HepG2 (cell line): ENCODE measurements around the gene LMNA. TPM values are rescaled to one million over a fixed set of nuclear protein-coding genes. Genes with fewer than 3 reads are reported as not detected.
A peak's percentile ranks its signal among the peaks of the same experiment; 100 is the strongest.

Experiments
- ADNP ChIP-seq: sonication (generic); formaldehyde crosslinking; IDR thresholded peaks from 2 replicates; pipeline ENCODE4 v1.4.0; 2020; ENCODE audit warnings: missing genetic modification reagents
- CCDC6 ChIP-seq: sonication (generic); formaldehyde crosslinking; IDR thresholded peaks from 2 replicates; pipeline ENCODE4 v1.8.1; 2022; ENCODE audit warnings: mild to moderate bottlenecking, missing genetic modification reagents, moderate library complexity
- ELF3 ChIP-seq: IDR thresholded peaks from 2 replicates; pipeline ENCODE4 v1.6.1; 2016; ENCODE audit warnings: missing genetic modification reagents, missing compliant biosample characterization
- KLF12 ChIP-seq: sonication (generic); formaldehyde crosslinking; IDR thresholded peaks from 2 replicates; pipeline ENCODE4 v1.4.0; 2020; ENCODE audit warnings: missing genetic modification reagents, borderline replicate concordance
- MED1 ChIP-seq: sonication (generic); formaldehyde crosslinking; IDR thresholded peaks from 2 replicates; pipeline ENCODE4 v1.4.0; 2020; ENCODE audit warnings: missing genetic modification reagents
- NCOA1 ChIP-seq: sonication (generic); formaldehyde crosslinking; IDR thresholded peaks from 2 replicates; pipeline ENCODE4 v1.9.0; 2021; ENCODE audit warnings: missing genetic modification reagents
- NR2C2 ChIP-seq: sonication (generic); formaldehyde crosslinking; IDR thresholded peaks from 2 replicates; pipeline ENCODE4 v1.4.0; 2020; ENCODE audit warnings: missing genetic modification reagents, mild to moderate bottlenecking, moderate library complexity, borderline replicate concordance
- TMF1 ChIP-seq: sonication (generic); formaldehyde crosslinking; IDR thresholded peaks from 2 replicates; pipeline ENCODE4 v1.8.1; 2022; ENCODE audit warnings: low read depth, missing genetic modification reagents
- ZFY ChIP-seq: sonication (generic); formaldehyde crosslinking; IDR thresholded peaks from 2 replicates; pipeline ENCODE4 v1.4.0; 2020; ENCODE audit warnings: missing genetic modification reagents
- ZNF225 ChIP-seq: sonication (generic); formaldehyde crosslinking; IDR thresholded peaks from 2 replicates; pipeline ENCODE4 v1.4.0; 2020; ENCODE audit warnings: mild to moderate bottlenecking, missing genetic modification reagents
- ZNF251 ChIP-seq: sonication (generic); formaldehyde crosslinking; IDR thresholded peaks from 2 replicates; pipeline ENCODE4 v1.9.0; 2021; ENCODE audit warnings: mild to moderate bottlenecking, missing genetic modification reagents
- ZNF263 ChIP-seq: sonication (generic); formaldehyde crosslinking; IDR thresholded peaks from 2 replicates; pipeline ENCODE4 v1.4.0; 2020; ENCODE audit warnings: missing genetic modification reagents
- ZNF543 ChIP-seq: sonication (generic); formaldehyde crosslinking; IDR thresholded peaks from 2 replicates; pipeline ENCODE4 v1.4.0; 2020; ENCODE audit warnings: mild to moderate bottlenecking, missing genetic modification reagents
- ZNF674 ChIP-seq: sonication (generic); formaldehyde crosslinking; IDR thresholded peaks from 2 replicates; pipeline ENCODE4 v1.5.0; 2020; ENCODE audit warnings: low read depth, mild to moderate bottlenecking, missing genetic modification reagents
- ZNF703 ChIP-seq: sonication (generic); formaldehyde crosslinking; IDR thresholded peaks from 2 replicates; pipeline ENCODE4 v1.5.1; 2020; ENCODE audit warnings: missing genetic modification reagents, mild to moderate bottlenecking, moderate library complexity, borderline replicate concordance
- ZNF850 ChIP-seq: sonication (generic); formaldehyde crosslinking; conservative IDR thresholded peaks from 2 replicates; pipeline ENCODE4 v1.9.0; 2021; ENCODE audit warnings: mild to moderate bottlenecking, missing genetic modification reagents
- ZSCAN25 ChIP-seq: sonication (generic); formaldehyde crosslinking; IDR thresholded peaks from 2 replicates; pipeline ENCODE4 v1.8.0; 2022; ENCODE audit warnings: mild to moderate bottlenecking, missing genetic modification reagents
- polyA plus RNA-seq, 8 experiments: library from polyadenylated mRNA; depleted of rRNA in 3 of 8; stranded (reverse) in 7 of 8; unstranded in 1 of 8; fragments of >200 nt; fragmentation: Illumina TruSeq in 4 of 8; extraction: Trizol in 4 of 8; gene quantifications; 2 replicates each; pipeline versions ENCODE4 v1.2.1 to v1.2.3, GENCODE V29; 2011 to 2016; ENCODE audit warnings: low read depth in 4 of 8, missing spikeins in 1 of 8, mixed read lengths in 1 of 8; ENCODE audit not compliant: insufficient read depth in 1 of 8
- total RNA-seq, 5 experiments: library from RNA; depleted of rRNA; stranded (reverse); fragments of >200 nt; fragmentation: Illumina TruSeq; extraction: Trizol; gene quantifications; 2 replicates each; pipeline ENCODE4 v1.2.3, GENCODE V29; 2016; ENCODE audit warnings: low read depth in 1 of 5
- TF ChIP-seq, protein P1 (sequence below): sonication (generic); formaldehyde crosslinking; IDR thresholded peaks from 2 replicates; pipeline ENCODE4 v1.8.0; 2022; ENCODE audit warnings: mild to moderate bottlenecking, missing genetic modification reagents
- TF ChIP-seq, protein P2 (sequence below): sonication (generic); formaldehyde crosslinking; IDR thresholded peaks from 2 replicates; pipeline ENCODE4 v1.4.0; 2020; ENCODE audit warnings: missing genetic modification reagents
- TF ChIP-seq, protein P3 (sequence below): sonication (generic); formaldehyde crosslinking; IDR thresholded peaks from 2 replicates; pipeline ENCODE4 v1.4.0; 2020; ENCODE audit warnings: missing genetic modification reagents; ENCODE audit errors: not compliant biosample characterization
- TF ChIP-seq, protein P4 (sequence below): sonication (generic); formaldehyde crosslinking; IDR thresholded peaks from 2 replicates; pipeline ENCODE4 v1.5.0; 2020; ENCODE audit warnings: missing genetic modification reagents, mild to moderate bottlenecking, borderline replicate concordance

LMNA gene
- total and polyA plus RNA-seq, 2 of the 13 experiments (the other 11 are each of a cell fraction or from before 2014, with no cell fraction given): 107 to 225 TPM

DNA sequence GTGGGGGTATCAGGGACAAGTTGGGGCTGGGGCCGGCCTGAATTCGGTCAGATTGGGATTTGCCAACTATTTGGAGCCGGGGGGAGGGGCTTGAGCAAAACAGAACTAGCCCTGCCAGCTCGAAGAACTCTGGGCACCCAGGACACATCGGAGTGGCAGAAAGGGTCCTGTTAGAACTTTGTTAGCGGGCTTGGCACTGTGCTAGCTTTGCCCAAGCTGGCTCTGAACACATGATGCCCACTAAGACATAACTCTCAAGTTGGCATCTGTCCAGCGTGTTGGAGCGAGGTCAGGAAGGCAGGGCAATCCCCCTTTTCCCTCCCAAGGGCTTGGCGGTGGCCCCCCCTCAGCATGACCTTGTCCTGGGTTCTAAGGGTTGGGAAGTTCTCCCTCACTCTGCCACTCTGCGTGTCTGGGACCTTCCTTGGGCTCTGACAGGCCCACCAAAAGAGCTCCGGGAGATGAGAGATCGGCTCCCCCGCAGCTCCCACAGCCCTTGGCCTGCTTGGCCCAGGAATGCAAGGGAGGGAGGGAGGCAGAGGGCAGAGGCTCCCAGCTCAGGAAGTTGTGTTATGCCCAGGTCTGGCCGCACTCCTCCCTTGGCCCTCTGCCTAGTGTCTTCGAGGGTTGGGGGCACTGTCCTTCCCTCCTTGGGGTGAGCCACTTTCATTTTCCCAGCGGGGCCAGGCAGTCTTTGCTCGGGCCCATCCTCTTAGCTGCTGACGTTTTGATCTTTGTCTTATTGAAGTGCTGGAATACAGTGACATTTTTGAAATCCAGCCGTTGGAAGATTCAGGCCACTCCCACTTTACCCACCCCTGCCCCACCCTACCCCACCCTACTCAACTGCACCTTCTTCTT, 1.2 kb downstream of the LMNA start (continued):
- TF ChIP-seq, protein P1, sequence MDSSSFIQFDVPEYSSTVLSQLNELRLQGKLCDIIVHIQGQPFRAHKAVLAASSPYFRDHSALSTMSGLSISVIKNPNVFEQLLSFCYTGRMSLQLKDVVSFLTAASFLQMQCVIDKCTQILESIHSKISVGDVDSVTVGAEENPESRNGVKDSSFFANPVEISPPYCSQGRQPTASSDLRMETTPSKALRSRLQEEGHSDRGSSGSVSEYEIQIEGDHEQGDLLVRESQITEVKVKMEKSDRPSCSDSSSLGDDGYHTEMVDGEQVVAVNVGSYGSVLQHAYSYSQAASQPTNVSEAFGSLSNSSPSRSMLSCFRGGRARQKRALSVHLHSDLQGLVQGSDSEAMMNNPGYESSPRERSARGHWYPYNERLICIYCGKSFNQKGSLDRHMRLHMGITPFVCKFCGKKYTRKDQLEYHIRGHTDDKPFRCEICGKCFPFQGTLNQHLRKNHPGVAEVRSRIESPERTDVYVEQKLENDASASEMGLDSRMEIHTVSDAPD (CRISPR knock-in tag): no peak
- peak; percentile 52 for TF ChIP-seq ZFY (CRISPR knock-in tag)
- 0 out of 2 replicates have a peak, but pooled peaks have one; percentile 24 for TF ChIP-seq ELF3 (CRISPR knock-in tag)
- 0 out of 2 replicates have a peak, but pooled peaks have one; percentile 17 for TF ChIP-seq NCOA1 (CRISPR knock-in tag)
- TF ChIP-seq ZSCAN25 (CRISPR knock-in tag): peak; percentile 49; the same call in 1 of the 2 replicates
- 0 out of 2 replicates have a peak, but pooled peaks have one; percentile 19 for TF ChIP-seq ZNF225
- TF ChIP-seq, protein P2, sequence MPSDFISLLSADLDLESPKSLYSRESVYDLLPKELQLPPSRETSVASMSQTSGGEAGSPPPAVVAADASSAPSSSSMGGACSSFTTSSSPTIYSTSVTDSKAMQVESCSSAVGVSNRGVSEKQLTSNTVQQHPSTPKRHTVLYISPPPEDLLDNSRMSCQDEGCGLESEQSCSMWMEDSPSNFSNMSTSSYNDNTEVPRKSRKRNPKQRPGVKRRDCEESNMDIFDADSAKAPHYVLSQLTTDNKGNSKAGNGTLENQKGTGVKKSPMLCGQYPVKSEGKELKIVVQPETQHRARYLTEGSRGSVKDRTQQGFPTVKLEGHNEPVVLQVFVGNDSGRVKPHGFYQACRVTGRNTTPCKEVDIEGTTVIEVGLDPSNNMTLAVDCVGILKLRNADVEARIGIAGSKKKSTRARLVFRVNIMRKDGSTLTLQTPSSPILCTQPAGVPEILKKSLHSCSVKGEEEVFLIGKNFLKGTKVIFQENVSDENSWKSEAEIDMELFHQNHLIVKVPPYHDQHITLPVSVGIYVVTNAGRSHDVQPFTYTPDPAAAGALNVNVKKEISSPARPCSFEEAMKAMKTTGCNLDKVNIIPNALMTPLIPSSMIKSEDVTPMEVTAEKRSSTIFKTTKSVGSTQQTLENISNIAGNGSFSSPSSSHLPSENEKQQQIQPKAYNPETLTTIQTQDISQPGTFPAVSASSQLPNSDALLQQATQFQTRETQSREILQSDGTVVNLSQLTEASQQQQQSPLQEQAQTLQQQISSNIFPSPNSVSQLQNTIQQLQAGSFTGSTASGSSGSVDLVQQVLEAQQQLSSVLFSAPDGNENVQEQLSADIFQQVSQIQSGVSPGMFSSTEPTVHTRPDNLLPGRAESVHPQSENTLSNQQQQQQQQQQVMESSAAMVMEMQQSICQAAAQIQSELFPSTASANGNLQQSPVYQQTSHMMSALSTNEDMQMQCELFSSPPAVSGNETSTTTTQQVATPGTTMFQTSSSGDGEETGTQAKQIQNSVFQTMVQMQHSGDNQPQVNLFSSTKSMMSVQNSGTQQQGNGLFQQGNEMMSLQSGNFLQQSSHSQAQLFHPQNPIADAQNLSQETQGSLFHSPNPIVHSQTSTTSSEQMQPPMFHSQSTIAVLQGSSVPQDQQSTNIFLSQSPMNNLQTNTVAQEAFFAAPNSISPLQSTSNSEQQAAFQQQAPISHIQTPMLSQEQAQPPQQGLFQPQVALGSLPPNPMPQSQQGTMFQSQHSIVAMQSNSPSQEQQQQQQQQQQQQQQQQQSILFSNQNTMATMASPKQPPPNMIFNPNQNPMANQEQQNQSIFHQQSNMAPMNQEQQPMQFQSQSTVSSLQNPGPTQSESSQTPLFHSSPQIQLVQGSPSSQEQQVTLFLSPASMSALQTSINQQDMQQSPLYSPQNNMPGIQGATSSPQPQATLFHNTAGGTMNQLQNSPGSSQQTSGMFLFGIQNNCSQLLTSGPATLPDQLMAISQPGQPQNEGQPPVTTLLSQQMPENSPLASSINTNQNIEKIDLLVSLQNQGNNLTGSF: no peak
- TF ChIP-seq ZNF263 (CRISPR knock-in tag): peak; percentile 50; the same call in 1 of the 2 replicates
- peak; percentile 28; the same call in 1 of the 2 replicates for TF ChIP-seq MED1
- TF ChIP-seq, protein P3, sequence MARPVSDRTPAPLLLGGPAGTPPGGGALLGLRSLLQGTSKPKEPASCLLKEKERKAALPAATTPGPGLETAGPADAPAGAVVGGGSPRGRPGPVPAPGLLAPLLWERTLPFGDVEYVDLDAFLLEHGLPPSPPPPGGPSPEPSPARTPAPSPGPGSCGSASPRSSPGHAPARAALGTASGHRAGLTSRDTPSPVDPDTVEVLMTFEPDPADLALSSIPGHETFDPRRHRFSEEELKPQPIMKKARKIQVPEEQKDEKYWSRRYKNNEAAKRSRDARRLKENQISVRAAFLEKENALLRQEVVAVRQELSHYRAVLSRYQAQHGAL (CRISPR knock-in tag): no peak
- no peak for TF ChIP-seq TMF1 (CRISPR knock-in tag)
- TF ChIP-seq ZNF850 (CRISPR knock-in tag): no peak
- TF ChIP-seq ZNF674: no peak
- TF ChIP-seq NR2C2 (CRISPR knock-in tag): 0 out of 2 replicates have a peak, but pooled peaks have one; percentile 19
- 0 out of 2 replicates have a peak, but pooled peaks have one; percentile 48 for TF ChIP-seq ZNF543
- no peak for TF ChIP-seq ADNP (CRISPR knock-in tag)
- peak; percentile 66; the same call in 1 of the 2 replicates for TF ChIP-seq KLF12
- TF ChIP-seq ZNF251: no peak
- TF ChIP-seq ZNF703 (CRISPR knock-in tag): peak; percentile 8; the same call in 1 of the 2 replicates
- TF ChIP-seq, protein P4, sequence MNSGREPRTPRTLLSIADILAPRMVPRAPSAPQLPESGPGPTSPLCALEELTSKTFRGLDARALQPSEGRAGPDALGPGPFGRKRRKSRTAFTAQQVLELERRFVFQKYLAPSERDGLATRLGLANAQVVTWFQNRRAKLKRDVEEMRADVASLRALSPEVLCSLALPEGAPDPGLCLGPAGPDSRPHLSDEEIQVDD (CRISPR knock-in tag): no peak
- 0 out of 2 replicates have a peak, but pooled peaks have one; percentile 54 for TF ChIP-seq CCDC6
